D341Med (cell line): ENCODE data around the gene EHD4.

ENCODE experiments used
- DNase-seq: peaks from one replicate; pipeline ENCODE4 v3.0.0; 2012; ENCODE audit warnings: low spot score

The EHD4 gene

GRCh38 chr15:41895957-41896356 lies 76.4 kb downstream of the EHD4 start:
- no peak for DNase-seq

- DNase-seq, result no peak
These were observed 76.9 kb downstream of the EHD4 start for GRCh38 chr15:41895491-41895890.

GRCh38 chr15:41894791-41895463 lies 77.4 kb downstream of the EHD4 start:
- no peak for DNase-seq

GRCh38 chr15:41894251-41894790 lies 78.0 kb downstream of the EHD4 start:
- no peak for DNase-seq

- DNase-seq, result no peak
These were observed 78.7 kb downstream of the EHD4 start, which contains the start of gene SPTBN5 for GRCh38 chr15:41893422-41894250. SPTBN5 (minus strand) TSS chr15:41894053; CDS start chr15:41893497, 556 bp downstream.

- no peak for DNase-seq
These were observed 79.5 kb downstream of the EHD4 start for GRCh38 chr15:41892621-41893421.

GRCh38 chr15:41891946-41892345 lies 80.4 kb downstream of the EHD4 start:
- no peak for DNase-seq

GRCh38 chr15:41891226-41891625 lies 81.1 kb downstream of the EHD4 start:
- DNase-seq, result no peak

GRCh38 chr15:41890050-41890690 lies 82.2 kb downstream of the EHD4 start:
- DNase-seq, result no peak

- no peak for DNase-seq
These were observed 83.6 kb downstream of the EHD4 start for GRCh38 chr15:41888662-41889253.

- no peak for DNase-seq
These were observed 84.5 kb downstream of the EHD4 start for GRCh38 chr15:41887893-41888292.

- DNase-seq, result no peak
These were observed 85.2 kb downstream of the EHD4 start for GRCh38 chr15:41887161-41887560.

- peak; percentile 74 for DNase-seq
These were observed 85.6 kb downstream of the EHD4 start for GRCh38 chr15:41886741-41887140.

- no peak for DNase-seq
These were observed 86.5 kb downstream of the EHD4 start for GRCh38 chr15:41885841-41886240.

GRCh38 chr15:41885321-41885720 lies 87.0 kb downstream of the EHD4 start:
- DNase-seq, result no peak

- DNase-seq, result no peak
These were observed 87.9 kb downstream of the EHD4 start for GRCh38 chr15:41884458-41884857.

GRCh38 chr15:41883484-41883825 lies 88.9 kb downstream of the EHD4 start:
- DNase-seq, result no peak

- no peak for DNase-seq
These were observed 89.5 kb downstream of the EHD4 start for GRCh38 chr15:41882689-41883483.

- DNase-seq, result no peak
These were observed 90.3 kb downstream of the EHD4 start for GRCh38 chr15:41881920-41882688.

GRCh38 chr15:41881550-41881919 lies 90.8 kb downstream of the EHD4 start:
- no peak for DNase-seq
